Hepatocyte (in vitro differentiated cells): ENCODE data around the gene RAF1. TPM values are rescaled to one million over a fixed set of nuclear protein-coding genes. Genes with fewer than 3 reads are reported as not detected.

Experiments used
- DNase-seq: peaks from one replicate; pipeline ENCODE4 v3.0.0-alpha.2; 2016; ENCODE audit warnings: low spot score
- H2AFZ ChIP-seq: fragments of 200-600 bp; sonication (generic); 2 replicates; pipeline ENCODE4 v1.6.0; 2016; ENCODE audit warnings: antibody characterized with exemption, mild to moderate bottlenecking
- H3K27ac ChIP-seq: fragments of 200-600 bp; sonication (generic); 2 replicates; pipeline ENCODE4 v1.5.1; 2016; ENCODE audit warnings: mild to moderate bottlenecking
- H3K27me3 ChIP-seq: fragments of 200-600 bp; sonication (generic); 2 replicates; pipeline ENCODE4 v1.6.1; 2016
- H3K36me3 ChIP-seq: fragments of 200-600 bp; sonication (generic); replicated peaks from 2 replicates; pipeline ENCODE4 v1.5.1; 2016; ENCODE audit warnings: low read depth; ENCODE audit not compliant: insufficient read depth
- H3K4me1 ChIP-seq: fragments of 200-600 bp; sonication (generic); 2 replicates; pipeline ENCODE4 v1.5.1; 2016; ENCODE audit warnings: mild to moderate bottlenecking, moderate library complexity; ENCODE audit not compliant: insufficient read depth
- H3K4me2 ChIP-seq: fragments of 200-600 bp; sonication (generic); 2 replicates; pipeline ENCODE4 v1.6.0; 2016
- H3K4me3 ChIP-seq: fragments of 200-600 bp; sonication (generic); 2 replicates; pipeline ENCODE4 v1.5.1; 2016; ENCODE audit warnings: mild to moderate bottlenecking
- H3K79me2 ChIP-seq: fragments of 200-600 bp; sonication (generic); 2 replicates; pipeline ENCODE4 v1.6.0; 2017; ENCODE audit warnings: mild to moderate bottlenecking
- H3K9me2 ChIP-seq: fragments of 200-600 bp; sonication (generic); replicated peaks from 2 replicates; pipeline ENCODE4 v1.6.0; 2017; ENCODE audit warnings: mild to moderate bottlenecking; ENCODE audit not compliant: insufficient read depth
- H3K9me3 ChIP-seq: fragments of 200-600 bp; sonication (generic); 2 replicates; pipeline ENCODE4 v1.5.1; 2016; ENCODE audit warnings: low read depth, mild to moderate bottlenecking
- H4K20me1 ChIP-seq: fragments of 200-600 bp; sonication (generic); 2 replicates; pipeline ENCODE4 v1.6.0; 2016; ENCODE audit warnings: mild to moderate bottlenecking; ENCODE audit not compliant: insufficient read depth, poor library complexity, severe bottlenecking
- CTCF ChIP-seq: fragments of 200-600 bp; sonication (generic); IDR thresholded peaks from 2 replicates; pipeline ENCODE4 v1.5.1; 2016; ENCODE audit warnings: antibody characterized with exemption, mild to moderate bottlenecking; ENCODE audit not compliant: poor library complexity
- EZH2 ChIP-seq: fragments of 200-600 bp; sonication (generic); IDR thresholded peaks from 2 replicates; pipeline ENCODE4 v1.6.1; 2016; ENCODE audit warnings: antibody characterized with exemption, mild to moderate bottlenecking, borderline replicate concordance
- EZH2phosphoT487 ChIP-seq: fragments of 200-600 bp; sonication (generic); IDR thresholded peaks from one replicate; pipeline ENCODE4 v1.6.1; 2018; ENCODE audit warnings: antibody characterized with exemption, mild to moderate bottlenecking, low read depth, moderate library complexity; ENCODE audit not compliant: unreplicated experiment, severe bottlenecking
- WGBS: methylation state at CpG from one replicate; pipeline ENCODE4 v1.1.6; 2016; ENCODE audit warnings: low lambda C conversion rate; ENCODE audit errors: missing lambda C conversion rate; 5-methylcytosine and 5-hydroxymethylcytosine counted together
- polyA plus RNA-seq: library from polyadenylated mRNA; unstranded; fragments of >200 nt; fragmentation: Nextera tagmentation; extraction: Ambion mirVana; gene quantifications from 2 replicates; pipeline ENCODE4 v1.2.1, GENCODE V29; 2016
- total RNA-seq: library from RNA; depleted of rRNA; stranded (reverse); fragments of >200 nt; gene quantifications from 2 replicates; pipeline ENCODE4 v1.2.3, GENCODE V29; 2014

The RAF1 gene
- total and polyA plus RNA-seq, 2 experiments from 2014 or later, result 79.8 to 118 TPM

- Histone ChIP-seq H3K4me3 (no peak overlapping the region), H3K36me3 (no peaks in the 10 kb centered on the region), H3K4me2 (no peak overlapping the region), H4K20me1 (no peaks in the 10 kb centered on the region), H3K27me3 (no peaks in the 10 kb centered on the region), H3K79me2 (peaks cover 2% of the 10 kb centered on the region), H3K27ac (no peak overlapping the region), H2AFZ (no peak overlapping the region), H3K9me2 (no peaks in the 10 kb centered on the region), H3K9me3 (no peaks in the 10 kb centered on the region), H3K4me1 (no peaks in the 10 kb centered on the region)
- TF ChIP-seq EZH2, result no peak
- TF ChIP-seq EZH2phosphoT487, result no peak
- no peak for TF ChIP-seq CTCF
- no peak for DNase-seq
- WGBS, result 80% methylated on average over 7 of the region's 7 CpGs
Observed at GRCh38 chr3:12588039-12589009, 75.6 kb downstream of the RAF1 start.

DNA sequence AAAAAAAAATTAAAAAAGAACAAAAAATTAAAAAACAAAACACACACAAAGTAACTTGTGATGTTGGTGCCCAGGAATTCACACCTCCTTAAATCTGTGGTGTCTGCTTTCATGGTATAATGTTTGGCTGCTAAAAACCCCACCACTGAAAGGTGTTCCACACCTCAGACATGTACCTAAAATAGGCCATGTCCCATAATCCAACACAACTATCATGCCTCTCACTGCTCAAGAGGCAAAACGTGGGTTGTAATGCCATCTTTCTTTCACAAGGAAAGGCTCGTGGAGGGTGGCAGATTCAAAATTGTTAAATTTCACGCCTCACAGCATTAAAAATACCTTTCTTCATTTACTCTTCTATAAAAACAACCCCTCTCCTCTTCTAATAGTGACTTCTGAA lies 77.5 kb downstream of the RAF1 start:
- Histone ChIP-seq H3K79me2 (peaks cover 2% of the 10 kb centered on the region), H3K9me3 (no peaks in the 10 kb centered on the region), H3K4me1 (no peaks in the 10 kb centered on the region), H3K4me3 (no peak overlapping the region), H2AFZ (no peak overlapping the region), H3K27ac (no peak overlapping the region), H3K36me3 (no peaks in the 10 kb centered on the region), H4K20me1 (no peaks in the 10 kb centered on the region), H3K4me2 (no peak overlapping the region), H3K9me2 (no peaks in the 10 kb centered on the region), H3K27me3 (no peaks in the 10 kb centered on the region)
- WGBS, result 85% methylated on average over 3 of the region's 3 CpGs
- no peak for DNase-seq
- TF ChIP-seq EZH2phosphoT487, result no peak
- TF ChIP-seq EZH2, result no peak
- no peak for TF ChIP-seq CTCF

DNA sequence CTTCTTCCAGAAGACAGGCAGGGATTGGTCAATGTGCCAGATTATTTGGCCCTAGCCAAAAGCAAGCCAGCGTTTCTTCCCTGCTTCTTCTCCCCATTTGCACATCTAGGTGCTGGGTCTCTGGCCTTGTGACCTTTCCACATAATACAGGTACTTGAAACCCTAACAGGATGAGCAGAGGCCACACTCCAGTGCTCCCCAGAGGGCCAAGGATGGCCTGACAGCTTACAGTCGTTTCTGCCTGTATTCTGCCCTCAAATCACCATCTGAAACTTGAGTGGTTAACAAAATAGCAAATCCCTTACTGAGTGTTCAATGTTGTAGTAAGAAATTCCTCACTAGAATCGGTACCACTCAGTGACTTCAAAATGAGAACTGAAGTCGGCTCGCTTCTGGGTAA lies 77.9 kb downstream of the RAF1 start:
- Histone ChIP-seq H3K27ac (no peak overlapping the region), H3K36me3 (no peaks in the 10 kb centered on the region), H4K20me1 (no peaks in the 10 kb centered on the region), H3K9me2 (no peaks in the 10 kb centered on the region), H3K9me3 (no peaks in the 10 kb centered on the region), H3K4me1 (no peaks in the 10 kb centered on the region), H3K79me2 (peaks cover 2% of the 10 kb centered on the region), H3K27me3 (no peaks in the 10 kb centered on the region), H3K4me3 (no peak overlapping the region), H2AFZ (no peak overlapping the region), H3K4me2 (no peak overlapping the region)
- TF ChIP-seq EZH2phosphoT487, result no peak
- no peak for DNase-seq
- WGBS, result 89% methylated on average over 5 of the region's 5 CpGs

DNA sequence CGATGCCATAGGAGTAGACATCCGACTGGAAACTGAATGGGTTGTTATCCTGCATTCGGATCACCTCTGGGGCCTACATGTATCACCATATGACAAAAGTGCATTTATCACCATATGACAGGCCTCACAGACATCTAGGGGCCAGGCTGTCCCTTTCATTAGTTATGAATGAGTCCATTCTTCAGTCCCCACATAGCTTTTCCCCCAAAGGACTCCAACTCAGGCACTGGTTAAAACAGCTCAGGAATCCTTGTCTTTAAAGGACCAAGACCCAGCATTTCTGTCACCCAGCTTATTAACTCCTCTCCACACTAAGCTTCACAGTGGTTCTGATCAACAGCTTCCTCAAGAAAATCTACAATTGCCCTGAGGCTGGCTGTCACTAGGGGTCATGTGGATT lies 78.7 kb downstream of the RAF1 start:
- Histone ChIP-seq H3K36me3 (no peaks in the 10 kb centered on the region), H4K20me1 (no peaks in the 10 kb centered on the region)
- WGBS, result 98% methylated on average over 3 of the region's 3 CpGs

More for the DNA sequence above, 78.7 kb downstream of the RAF1 start:
- Histone ChIP-seq H3K9me2 (no peaks in the 10 kb centered on the region), H3K4me3 (no peak overlapping the region), H3K79me2 (peaks cover 2% of the 10 kb centered on the region), H3K27me3 (no peaks in the 10 kb centered on the region), H3K4me1 (no peaks in the 10 kb centered on the region), H2AFZ (no peak overlapping the region), H3K9me3 (no peaks in the 10 kb centered on the region), H3K27ac (no peak overlapping the region), H3K4me2 (no peak overlapping the region)
- DNase-seq, result no peak
- no peak for TF ChIP-seq CTCF
- TF ChIP-seq EZH2phosphoT487, result no peak
- no peak for TF ChIP-seq EZH2
